NCI-H1694 (cell line): ENCODE measurements around the gene AQP1.

Experiments used
- DNase-seq: peaks from one replicate; lab custom pipeline; 2025; lab: John Stamatoyannopoulos, UW

Gene AQP1

GRCh38 chr7:30974605-30975255, 63.1 kb downstream of the AQP1 start:
- DNase-seq, result peak; percentile 55
